KBM-7 (cell line): Measurements from ENCODE around the gene YTHDF1.

Experiments
- DNase-seq: peaks from one replicate; pipeline ENCODE4 v3.0.0-alpha.2; 2015
- in situ Hi-C: fragments of 300-500 bp; cut with MboI; formaldehyde crosslinking; loops from 2 replicates; pipeline ENCODE4 v1.14.3; 2020; ENCODE audit warnings: low sequenced_read_pairs, low pct_unique_long_range_greater_than_20kb, mixed read lengths

The YTHDF1 gene

GRCh38 chr20:63152322-63153253 lies 63.3 kb downstream of the YTHDF1 start:
- in situ Hi-C loops = no loop called here
- no peak for DNase-seq

- no peak for DNase-seq
These were observed 64.2 kb downstream of the YTHDF1 start for GRCh38 chr20:63151554-63152321.

DNA sequence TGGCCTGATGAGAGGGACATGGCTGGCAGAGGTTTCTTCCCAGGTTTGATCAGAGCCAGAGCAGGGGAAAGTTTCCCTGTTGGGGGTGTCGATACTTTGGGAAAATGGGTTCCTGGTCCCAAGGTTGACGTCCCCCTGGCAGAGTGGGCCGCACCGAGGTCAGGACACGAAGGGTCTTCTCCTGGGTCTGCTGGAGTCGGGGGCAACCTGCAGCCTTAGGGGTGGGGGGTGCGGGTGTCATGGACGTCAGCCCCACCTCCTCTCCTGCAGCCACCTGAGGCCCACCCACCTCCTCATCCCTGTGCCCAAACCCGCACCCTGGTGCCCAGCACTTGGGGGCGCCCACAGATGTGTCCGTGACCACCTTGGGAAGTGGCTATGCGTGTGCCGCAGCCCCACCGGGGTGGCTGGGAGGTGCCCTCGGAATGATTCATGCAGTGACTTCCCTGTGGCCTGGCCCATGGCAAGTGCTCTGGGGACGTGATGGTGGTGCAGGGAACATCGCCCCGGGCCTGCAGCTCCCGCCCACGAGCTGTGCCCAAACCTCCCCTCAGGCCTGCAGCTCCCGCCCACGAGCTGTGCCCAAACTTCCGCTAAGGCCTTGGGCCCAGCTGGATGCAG lies 64.9 kb downstream of the YTHDF1 start:
- no peak for DNase-seq
- in situ Hi-C loops = no loop called here

More at GRCh38 chr20:63151554-63152321, 64.2 kb downstream of the YTHDF1 start:
- in situ Hi-C loops = no loop called here

- in situ Hi-C loops = no loop called here
- no peak for DNase-seq
These were observed 65.5 kb downstream of the YTHDF1 start for GRCh38 chr20:63150391-63150898.

GRCh38 chr20:63149531-63150192 lies 66.3 kb downstream of the YTHDF1 start:
- no peak for DNase-seq
- in situ Hi-C loops = no loop called here

DNA sequence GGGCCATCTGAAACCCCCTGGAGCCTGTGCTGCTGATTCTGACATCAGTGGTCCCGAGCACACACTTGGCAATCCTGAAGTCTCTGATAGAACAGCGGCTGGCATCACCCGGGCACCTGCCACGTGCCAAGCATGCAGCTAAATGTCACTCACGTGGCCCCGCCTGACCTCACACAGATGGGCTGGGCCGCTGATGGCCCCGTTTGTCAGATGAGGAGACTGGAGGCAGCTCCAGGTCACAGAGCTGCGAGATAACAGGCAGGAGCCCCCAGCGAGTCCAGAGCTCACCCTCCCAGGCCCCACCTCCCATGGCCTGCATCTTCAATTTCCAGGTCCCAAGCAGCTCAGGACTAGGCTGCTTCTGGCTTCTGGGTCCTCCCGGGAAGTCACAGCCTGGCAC lies 67.2 kb downstream of the YTHDF1 start:
- DNase-seq = no peak
- in situ Hi-C loops = no loop called here

- no peak for DNase-seq
- in situ Hi-C loops = no loop called here
These were observed 68.4 kb downstream of the YTHDF1 start for GRCh38 chr20:63147532-63147931.
